HL-60/S4 (cell line): ENCODE measurements around the gene CLEC16A.

Experiments
- in situ Hi-C: fragments of 300-500 bp; cut with MboI; formaldehyde crosslinking; loops from 2 replicates; pipeline ENCODE4 v1.14.3; 2022; ENCODE audit warnings: low sequenced_read_pairs

The CLEC16A gene

DNA sequence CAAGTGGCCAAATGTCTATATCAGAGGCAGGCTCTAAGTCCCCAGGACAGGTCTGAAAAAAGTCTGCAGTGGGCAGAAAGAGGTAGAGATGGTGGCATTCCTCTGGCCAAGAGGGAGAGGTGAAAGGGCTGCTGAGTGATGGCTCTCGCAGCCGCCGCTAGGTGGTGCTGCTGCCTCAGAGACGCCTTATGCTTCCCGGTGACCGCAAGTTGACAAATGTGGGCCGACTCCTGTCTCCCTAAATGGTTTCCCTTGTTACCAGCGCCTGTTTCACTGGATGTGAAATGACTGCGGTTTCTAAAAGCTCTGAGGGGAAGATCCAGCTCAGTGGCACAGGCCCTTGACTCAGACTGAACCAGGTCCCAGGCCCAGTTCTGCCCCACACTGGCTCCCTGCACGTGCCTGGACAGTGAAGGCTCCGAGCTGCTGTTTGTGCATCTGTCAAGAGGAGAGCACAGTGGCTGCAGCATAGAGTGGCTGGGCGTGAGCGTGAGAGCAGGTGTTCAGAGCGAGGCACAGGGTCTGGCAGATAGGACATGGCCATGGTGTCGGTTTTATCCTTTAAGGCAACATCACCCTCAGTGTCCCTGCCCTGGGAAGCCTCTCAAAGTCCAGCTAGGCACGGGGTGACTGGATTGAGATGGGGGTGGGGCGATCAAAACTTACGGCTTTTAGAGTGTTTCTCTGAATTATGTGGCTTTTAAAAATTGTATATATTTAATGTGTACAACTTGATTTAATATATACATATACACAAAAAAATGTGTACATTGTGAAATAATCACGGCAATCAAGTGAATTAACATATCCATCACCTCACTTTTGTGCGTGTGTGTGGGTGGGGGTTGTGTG is 19.9 kb downstream of the CLEC16A start:
- in situ Hi-C loops: loop anchor here (25.0 kb wide), 4 partner anchors 548 to 1098 kb away; no protein-coding TSS in a partner anchor

DNA sequence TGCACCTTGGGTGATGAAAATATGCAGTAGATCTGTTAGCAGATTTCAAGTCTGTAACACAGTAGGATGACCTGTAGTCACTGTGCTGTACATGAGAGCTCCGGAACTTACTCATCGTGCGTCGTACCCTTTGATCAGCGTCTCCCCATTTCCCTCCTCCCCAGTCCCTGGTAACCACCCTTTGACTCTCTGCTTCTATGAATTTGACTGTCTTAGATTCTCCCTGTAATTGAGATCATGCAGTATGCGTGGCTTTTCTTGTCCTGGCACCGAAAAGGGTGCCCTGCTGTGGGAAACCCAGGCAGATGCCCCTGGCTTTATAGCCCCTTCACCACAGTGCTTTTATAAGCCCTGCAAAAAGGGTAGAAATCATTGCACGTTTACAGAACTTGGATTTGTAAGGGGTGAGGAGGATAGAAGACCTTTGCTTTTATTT is 20.5 kb downstream of the CLEC16A start:
- in situ Hi-C loops: loop anchor here (25.0 kb wide), 4 partner anchors 547 to 1097 kb away; no protein-coding TSS in a partner anchor

DNA sequence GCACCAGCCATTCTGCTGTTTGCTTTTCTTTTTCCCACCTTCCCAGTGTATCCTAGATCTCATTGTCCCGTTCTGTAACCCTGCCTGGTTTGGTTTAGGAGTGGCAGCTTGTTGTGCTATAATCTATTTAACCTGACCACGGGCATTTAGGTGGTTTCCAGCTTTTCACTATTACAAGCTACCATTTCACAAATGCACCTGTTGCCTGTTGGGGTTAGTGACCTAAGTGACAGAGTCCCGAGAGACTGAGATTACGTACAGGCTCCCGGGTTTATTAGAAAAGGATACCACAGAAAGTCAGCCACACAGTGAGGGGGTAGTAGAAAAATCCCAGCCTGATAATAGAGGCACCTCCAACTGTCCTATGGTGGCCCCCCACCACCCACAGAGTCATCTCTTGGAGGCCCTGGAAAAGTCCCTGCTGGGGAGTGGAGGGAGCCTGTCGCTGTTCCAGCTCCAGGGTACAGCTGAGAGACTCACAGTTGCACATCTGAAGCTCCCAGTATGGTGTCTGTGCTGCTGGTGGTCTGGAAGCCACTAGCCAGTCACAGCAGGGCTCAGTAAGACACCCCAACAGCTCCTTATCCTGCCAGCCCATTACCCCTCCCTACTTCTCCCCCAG is 21.2 kb downstream of the CLEC16A start:
- in situ Hi-C loops: loop anchor here (25.0 kb wide), 4 partner anchors 547 to 1097 kb away; no protein-coding TSS in a partner anchor

DNA sequence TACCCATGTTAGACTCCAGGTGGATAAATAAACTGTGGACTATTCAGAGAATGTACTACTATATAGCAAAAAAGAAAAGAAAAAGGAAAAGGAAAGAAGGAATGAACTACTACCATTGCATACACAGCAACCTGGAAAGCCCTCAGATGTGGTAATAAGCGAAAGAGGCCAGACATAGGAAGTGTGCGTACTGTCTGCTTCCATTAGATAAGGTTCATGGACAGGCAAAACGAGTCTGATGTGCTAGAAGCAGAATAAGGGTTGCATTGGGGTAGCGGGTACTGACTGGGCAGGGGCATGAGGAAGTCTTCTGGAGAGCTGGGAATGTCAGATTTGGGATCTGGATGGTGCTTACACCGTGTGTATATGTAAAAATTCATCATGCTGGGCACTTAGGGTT is 21.8 kb downstream of the CLEC16A start:
- in situ Hi-C loops: loop anchor here (25.0 kb wide), 4 partner anchors 546 to 1096 kb away; no protein-coding TSS in a partner anchor

DNA sequence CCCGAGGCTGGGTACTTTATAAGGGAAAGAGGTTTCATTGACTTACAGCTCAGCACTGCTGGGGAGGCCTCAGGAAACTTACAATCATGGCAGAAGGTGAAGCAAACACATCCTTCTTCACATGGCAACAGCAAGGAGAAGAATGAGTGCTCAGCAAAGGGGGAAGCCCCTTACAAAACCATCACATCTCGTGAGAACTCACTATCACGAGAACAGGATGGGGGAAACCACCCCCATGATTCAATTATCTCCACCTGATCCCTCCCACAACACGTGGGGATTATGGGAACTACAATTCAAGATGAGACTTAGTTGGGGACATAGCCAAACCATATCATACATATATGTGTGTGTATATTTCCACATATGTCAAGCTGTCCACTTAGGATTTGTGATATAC is 22.2 kb downstream of the CLEC16A start:
- in situ Hi-C loops: loop anchor here (25.0 kb wide), 4 partner anchors 546 to 1096 kb away; no protein-coding TSS in a partner anchor

DNA sequence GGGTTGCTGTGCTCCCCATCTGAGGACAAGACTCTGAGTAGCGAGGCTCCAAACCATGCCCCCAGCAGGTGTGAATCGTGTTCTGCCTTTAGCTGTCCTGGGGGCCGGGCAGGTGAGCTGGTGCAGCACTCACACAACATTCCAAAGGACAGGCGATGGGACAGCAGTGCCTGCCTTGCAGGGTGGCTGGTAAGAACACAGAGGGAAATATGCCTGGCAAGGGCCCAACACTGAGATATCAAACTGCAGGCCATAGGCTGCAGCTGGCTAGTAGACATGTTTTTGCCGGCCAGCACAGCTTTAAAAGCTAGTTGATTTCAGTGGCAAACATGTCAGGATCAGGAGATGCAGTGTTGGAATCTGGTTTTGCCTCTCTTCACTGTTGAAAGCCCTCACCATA is 23.6 kb downstream of the CLEC16A start:
- in situ Hi-C loops: loop anchor here (25.0 kb wide), 4 partner anchors 544 to 1094 kb away; no protein-coding TSS in a partner anchor

DNA sequence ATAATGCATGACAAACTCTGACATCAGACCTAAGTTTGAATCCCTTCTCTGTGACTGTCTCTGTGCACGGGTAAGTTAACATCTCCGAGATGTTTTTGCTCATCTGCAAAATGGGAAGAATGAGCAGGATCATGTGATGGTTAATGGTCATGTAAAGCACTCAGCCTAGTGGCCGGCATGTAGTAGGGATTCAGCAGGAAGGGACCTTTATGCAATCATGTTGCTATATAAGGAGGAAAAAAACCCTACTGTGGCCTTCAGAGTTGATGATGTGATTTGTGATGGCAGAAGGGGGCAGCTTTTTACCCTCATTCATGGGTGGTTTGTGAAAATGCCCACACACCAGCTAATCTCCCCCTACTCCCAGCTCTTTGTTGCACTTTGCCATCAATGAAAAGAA is 24.1 kb downstream of the CLEC16A start:
- in situ Hi-C loops: loop anchor here (25.0 kb wide), 4 partner anchors 544 to 1094 kb away; no protein-coding TSS in a partner anchor

DNA sequence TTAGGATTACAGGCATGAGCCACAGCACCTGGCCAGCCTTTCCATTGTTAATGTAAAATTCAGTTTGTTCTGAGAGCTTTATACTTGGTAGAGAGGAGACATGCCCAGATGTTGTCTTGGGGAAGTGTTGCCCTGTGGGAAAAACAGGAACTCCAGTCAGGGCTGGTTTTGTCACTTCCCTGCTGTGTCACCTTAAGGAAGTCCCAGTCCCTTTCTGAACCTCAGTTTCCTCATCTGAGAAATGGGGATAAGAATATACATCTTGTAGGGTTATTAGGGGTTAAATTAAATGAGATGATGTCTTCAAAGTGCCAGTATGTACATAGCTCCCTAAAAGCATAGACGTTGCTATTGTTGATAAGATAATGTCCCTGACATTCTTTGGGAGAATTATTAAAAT is 25.3 kb downstream of the CLEC16A start:
- in situ Hi-C loops: loop anchor here (10.0 to 25.0 kb wide), 5 partner anchors 285 to 1093 kb away; partner anchors contain the start of gene SOCS1

DNA sequence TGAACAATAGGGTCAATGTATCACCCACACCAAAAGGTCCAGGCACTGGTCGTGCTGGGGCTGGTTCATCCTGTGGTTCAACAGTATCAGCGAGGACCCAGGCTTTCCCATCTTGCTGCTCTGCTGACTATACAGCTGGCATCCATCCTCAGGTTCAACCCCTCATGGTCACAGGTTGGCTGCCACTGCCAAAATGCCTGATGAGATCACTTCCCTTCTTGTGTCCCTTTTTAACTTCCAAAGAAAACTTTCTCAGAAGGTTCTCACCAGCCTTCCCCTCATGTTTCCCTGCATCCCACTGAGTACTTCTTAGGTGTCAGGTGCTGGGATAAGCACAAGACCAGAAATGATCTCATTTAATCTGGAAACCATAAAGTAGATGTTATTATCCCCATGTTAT is 25.7 kb downstream of the CLEC16A start:
- in situ Hi-C loops: loop anchor here (10.0 to 25.0 kb wide), 5 partner anchors 285 to 1092 kb away; partner anchors contain the start of gene SOCS1

DNA sequence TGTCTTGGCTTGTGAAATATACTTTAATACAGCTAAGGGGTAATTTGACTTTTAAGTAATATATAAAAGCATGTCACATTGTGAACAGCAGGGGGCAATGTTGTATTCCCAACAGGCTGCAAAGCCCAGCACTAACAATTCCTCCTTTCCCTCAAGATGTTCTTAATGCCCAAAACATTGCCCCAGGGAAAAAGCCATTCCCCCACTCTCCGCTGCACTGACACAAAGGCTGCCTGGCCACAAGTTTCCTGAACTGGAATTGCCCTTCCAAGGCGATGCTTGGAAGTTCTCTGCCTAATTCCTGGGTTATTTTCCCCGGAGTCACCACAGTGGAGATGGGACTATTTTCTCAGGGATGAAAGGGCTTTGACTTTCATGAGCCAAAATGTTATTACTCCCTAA is 27.2 kb downstream of the CLEC16A start:
- in situ Hi-C loops: loop anchor here (10.0 to 25.0 kb wide), 5 partner anchors 283 to 1091 kb away; partner anchors contain the start of gene SOCS1

DNA sequence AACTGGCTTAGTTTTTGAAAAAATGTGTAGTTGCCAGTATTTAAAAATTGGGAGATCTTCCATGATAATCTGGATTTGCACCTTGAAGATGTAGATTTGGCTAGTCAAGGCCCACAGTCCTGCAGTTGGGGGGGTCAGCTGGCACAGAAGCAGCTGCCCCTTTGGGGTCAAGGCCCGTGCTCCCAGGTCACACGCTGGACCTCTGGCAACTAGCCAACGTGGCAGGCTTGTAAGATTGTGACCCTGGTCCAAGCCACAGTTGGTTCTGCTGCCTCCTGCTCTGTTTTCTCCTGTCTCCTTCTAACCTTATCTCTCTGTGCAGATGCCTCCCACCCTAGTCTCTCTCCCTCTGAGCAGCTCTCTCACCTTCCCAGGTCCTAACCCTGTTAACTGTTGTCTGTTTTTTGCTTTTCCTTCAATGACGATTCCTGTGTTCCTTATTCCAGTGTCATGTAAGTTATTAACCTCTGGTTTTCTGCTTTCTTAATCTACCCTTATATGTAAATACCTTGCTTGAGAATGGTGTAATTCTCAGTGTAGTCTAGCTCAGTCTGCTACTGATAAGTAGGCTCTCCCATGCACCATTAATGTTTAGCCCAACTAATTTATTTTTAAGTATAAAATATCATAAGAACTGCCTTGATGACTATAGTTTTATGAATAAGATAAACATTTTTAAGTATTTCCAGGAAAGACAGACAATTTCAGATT is 27.9 kb downstream of the CLEC16A start:
- in situ Hi-C loops: loop anchor here (10.0 to 25.0 kb wide), 5 partner anchors 283 to 1090 kb away; partner anchors contain the start of gene SOCS1

DNA sequence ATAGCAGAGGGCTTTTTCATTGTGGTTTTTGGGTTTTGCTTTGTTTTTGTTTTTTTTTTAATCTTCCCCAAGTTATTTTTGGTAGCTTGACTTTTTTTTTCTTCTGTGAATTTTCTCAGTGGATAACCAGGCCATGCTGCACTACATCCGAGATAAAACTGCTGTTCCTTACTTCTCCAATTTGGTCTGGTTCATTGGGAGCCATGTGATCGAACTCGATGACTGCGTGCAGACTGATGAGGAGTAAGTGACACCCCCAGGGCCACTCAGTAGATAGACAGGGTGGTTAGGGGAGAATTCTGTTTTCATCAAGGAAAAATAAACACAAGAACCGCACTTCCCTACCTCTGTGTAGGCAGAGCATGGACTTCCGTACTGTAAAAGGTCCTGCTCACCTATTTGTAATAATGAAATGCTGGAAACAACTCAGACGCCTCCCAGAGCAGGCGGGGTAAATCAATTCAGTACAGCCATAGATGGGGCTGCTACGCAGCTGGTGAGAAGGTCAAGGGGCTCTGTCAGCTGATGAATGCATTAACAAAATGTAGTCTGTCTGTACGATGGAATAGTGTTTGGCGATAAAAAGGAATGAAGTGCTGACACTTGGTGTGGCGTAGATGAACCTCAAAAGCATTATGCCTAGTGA is 28.6 kb downstream of the CLEC16A start:
- in situ Hi-C loops: loop anchor here (10.0 to 25.0 kb wide), 5 partner anchors 282 to 1089 kb away; partner anchors contain the start of gene SOCS1

DNA sequence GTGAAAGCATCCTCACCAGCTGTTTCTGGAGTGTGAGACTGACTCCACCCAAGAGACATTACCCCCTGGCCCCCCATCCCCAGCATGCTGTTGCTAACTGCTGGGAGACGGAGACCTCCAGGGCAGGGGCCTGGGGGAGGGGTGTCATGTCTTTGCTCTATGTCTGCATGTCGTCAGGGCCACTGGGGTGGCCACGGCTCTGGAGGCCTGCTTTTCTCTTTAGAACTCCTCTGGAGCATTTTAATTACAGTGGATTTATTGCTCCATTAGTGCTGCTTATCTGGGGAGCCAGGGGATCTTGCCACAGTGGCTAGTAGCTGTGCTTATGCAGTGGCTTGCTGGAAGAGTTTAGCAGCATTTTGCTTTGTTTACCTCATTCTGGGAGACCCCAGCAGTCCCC is 32.3 kb downstream of the CLEC16A start:
- in situ Hi-C loops: loop anchor here (10.0 kb wide), 1 partner anchor 278 kb away; the partner anchor contains the start of gene SOCS1

DNA sequence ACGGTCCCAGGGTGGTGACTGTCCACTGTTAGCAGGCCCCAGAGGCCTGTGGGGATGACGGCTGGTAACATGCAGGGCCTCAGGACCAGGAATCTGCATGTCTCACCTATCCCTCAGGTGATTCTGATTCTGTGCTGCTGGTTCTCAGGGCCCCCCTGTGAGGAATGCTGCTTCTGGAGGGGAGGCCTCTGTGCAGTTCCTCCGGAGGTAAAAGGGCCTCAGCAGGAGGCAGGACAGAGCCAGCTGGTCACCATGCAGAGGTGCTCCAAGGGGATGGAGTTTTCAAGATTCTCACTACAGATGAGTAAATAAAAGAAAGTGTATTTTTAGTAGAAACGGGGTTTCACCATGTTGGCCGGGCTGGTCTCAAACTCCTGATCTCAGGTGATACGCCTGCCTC is 33.8 kb downstream of the CLEC16A start:
- in situ Hi-C loops: loop anchor here (10.0 kb wide), 1 partner anchor 277 kb away; the partner anchor contains the start of gene SOCS1

DNA sequence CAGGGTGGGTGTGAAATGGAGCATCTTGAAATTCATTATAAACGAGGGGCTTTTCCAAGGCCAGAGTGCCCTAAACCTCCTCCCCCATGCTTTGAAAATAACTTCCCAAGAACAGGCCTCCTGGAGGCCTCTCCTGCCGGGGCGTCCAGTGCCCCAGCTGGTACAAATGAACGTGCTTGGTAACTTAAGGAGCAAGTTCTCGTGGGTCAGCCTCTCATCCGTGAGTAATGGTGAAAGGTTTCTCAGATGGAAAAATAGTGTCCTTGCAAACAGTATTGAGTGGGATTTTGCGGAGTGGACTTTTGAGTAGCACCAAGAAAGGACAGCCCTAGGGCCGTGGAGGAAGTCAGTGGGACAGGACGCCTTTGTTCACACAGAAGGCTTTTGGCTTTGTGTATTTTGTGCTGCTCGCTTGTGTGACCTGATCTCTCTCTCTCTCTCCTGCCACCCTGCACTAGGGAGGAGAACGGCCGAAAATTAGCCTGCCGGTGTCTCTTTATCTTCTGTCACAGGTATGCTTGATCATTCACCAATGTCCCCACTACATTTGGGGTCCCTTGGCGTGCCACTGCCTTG is 34.6 kb downstream of the CLEC16A start:
- in situ Hi-C loops: loop anchor here (10.0 kb wide), 1 partner anchor 276 kb away; the partner anchor contains the start of gene SOCS1

DNA sequence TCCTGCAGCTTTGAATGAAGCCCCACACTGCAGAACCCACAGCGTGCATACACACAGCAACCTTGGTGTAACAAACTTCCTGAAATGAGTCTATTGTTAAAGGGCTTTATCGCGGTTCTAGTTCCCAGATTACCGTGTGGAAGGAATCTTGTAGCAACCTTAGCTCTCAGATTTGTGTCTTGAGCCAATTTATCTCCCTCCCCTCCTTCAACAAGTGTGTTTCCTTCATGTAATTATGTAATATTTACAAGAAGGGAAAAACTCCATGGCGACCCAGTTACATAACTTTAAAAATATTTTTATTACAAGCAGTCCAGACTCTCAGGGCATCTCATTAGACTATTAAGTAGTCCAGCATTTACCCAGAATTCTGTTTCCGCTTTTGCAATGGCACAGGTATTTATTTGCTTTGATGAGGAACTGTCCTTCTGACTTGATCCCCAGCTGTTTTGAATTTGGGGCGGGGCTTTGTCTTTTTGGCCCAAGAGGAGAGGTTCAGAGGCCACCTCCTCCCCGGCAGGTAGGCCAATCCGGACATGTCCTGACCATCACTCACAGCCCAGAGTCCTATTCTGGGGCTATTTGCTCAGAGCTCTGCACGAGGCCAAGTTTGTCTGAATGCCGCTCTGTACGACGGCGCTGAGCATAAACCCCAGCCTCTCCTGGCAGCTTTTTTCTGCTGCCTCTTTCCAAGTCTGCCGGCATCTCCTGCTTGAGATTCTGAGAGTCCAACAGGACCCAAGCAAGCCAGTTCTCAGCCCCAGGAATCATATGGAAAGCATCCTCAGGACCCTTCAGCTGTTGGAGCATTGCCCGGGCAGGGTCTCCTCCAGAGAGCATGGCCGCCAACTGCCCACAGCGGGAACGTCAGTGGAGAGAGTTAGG is 35.6 kb downstream of the CLEC16A start:
- in situ Hi-C loops: loop anchor here (10.0 kb wide), 1 partner anchor 275 kb away; the partner anchor contains the start of gene SOCS1

DNA sequence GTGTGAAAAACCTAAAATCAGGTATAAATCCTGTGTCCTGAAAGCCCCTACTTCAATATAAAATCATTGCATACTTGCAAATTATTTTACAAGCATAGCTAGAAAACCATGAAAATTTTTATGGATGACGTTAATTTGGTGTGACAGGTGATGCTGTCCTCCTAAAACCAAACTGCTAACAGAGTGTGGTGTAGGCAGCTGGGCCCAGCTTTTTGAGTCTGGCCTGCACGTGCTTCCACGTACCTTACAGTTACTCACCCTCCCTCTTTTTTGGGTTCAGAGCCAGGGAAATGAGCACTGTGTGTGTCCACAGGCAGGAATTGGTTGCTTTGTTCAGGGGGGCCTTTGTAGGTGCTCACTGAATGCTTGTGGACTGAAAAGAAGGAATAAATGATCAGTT is 36.4 kb downstream of the CLEC16A start:
- in situ Hi-C loops: no loop called here

DNA sequence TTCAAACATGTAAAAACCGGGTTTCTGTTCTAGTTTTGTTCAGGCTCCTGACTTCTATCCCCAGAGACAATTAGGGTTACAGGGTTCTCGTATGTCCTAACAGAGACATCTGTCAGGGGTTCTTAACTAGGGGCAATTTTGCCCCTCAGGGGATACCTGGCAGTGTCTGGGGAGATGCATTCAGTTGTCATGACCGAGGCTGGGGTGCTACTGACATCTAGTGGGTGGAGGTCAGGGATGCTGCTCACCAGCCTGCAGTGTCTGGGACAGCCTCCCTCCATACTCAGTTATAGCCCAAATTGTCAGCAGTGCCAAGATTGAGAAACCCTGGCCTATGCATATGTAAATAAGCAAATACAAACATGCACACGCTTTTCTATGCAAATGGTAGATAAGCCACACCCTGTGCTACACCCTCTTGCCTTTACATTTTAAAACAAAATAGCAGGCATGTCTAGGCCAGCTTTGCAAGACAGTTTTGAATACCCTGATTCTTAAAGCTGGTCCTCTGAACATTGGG is 37.4 kb downstream of the CLEC16A start:
- in situ Hi-C loops: no loop called here
